SKM-1 treated with dmso at 0.1 percent for 144 hours (cell line): Measurements from ENCODE around the gene NUP35.

Experiments
- DNase-seq: peaks from one replicate; lab custom pipeline; 2025; ENCODE audit not compliant: unreplicated experiment; lab: John Stamatoyannopoulos, UW

Gene NUP35, protein sequence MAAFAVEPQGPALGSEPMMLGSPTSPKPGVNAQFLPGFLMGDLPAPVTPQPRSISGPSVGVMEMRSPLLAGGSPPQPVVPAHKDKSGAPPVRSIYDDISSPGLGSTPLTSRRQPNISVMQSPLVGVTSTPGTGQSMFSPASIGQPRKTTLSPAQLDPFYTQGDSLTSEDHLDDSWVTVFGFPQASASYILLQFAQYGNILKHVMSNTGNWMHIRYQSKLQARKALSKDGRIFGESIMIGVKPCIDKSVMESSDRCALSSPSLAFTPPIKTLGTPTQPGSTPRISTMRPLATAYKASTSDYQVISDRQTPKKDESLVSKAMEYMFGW

DNA sequence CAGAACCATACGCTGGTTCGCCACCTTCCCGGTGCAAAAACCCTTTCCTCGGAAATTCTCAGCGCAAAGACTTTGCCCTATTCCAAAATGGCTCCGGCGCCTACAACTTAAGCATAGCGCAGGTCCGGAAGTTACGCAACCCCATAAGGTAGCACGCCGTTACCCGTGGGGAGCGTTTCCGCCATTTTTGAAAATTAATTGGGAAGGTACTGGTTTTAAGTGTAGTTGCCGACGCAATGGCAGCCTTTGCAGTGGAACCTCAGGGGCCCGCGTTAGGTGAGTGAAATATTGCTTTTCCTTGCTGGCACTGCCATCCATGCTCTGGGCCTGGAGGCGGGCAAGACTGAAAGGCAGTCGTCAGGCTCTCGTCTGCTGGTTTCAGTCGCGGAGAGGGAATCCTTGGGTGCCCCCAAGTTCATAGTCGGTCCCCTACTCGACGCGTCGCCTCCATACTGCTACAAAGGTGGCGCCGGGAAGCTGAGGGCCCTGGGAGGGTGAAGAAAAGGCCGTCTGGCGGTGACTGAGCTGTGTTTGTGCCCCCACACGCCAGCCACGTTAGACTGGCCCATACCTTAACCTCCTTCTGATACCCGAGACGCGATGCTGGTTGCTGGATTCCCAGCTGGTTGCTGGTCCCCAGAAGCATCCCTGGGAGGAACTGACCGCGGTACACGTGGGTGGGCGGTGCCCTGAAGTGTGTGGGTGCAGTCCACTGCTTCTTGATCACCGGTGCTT is at the start of gene NUP35:
Gene NUP35, plus strand, starts transcription at position 222 of the 735 bp plus-strand sequence. Its CDS starts 15 bp downstream, at position 237.
- DNase-seq: peak; percentile 75

DNA sequence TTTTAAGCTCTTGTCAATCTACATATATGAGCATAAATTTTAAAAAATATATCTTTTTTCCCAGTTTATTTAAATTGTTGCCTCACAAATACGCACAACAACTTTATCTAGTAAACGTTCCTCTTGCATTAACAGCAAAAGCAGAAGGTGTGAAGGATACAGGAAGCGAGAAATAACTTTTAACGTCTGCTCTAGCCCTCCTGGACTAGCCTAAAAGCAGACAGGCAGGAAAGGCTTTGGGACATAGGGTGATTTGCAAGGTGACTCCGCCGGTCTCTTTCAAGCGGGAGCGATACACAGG is 46.1 kb upstream of the NUP35 start:
- DNase-seq: no peak

DNA sequence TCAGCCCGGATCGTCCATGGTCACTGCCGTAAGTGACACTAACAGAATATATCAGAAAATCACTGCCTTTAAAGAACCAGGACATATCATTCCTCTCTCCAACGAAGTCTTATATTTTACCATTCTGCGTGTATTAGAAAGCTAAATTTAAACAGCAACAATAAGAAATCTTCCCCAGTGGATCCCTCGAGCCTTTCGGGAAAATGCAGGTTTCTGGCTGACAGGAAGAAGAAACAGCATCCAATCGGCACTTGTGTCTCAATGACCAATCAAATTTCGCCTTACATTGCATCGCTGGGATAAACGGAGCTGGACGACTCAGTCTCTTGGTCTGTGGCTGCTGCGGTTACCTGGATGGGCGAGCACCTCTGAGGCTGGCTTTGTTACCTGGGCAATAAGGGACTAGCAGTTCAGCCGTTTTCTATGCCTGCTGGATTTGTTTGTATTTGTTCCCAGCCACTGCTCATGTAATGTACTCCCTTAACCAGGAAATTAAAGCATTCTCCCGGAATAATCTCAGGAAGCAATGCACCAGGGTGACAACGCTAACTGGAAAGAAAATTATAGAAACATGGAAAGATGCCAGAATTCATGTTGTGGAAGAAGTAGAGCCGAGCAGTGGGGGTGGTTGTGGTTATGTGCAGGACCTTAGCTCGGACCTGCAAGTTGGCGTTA is 45.6 kb upstream of the NUP35 start, which contains the start of gene DUSP19:
Gene DUSP19, plus strand, starts transcription at position 284 of the 675 bp plus-strand sequence. Its CDS starts 187 bp downstream, at position 471.
- peak; percentile 80 for DNase-seq

DNA sequence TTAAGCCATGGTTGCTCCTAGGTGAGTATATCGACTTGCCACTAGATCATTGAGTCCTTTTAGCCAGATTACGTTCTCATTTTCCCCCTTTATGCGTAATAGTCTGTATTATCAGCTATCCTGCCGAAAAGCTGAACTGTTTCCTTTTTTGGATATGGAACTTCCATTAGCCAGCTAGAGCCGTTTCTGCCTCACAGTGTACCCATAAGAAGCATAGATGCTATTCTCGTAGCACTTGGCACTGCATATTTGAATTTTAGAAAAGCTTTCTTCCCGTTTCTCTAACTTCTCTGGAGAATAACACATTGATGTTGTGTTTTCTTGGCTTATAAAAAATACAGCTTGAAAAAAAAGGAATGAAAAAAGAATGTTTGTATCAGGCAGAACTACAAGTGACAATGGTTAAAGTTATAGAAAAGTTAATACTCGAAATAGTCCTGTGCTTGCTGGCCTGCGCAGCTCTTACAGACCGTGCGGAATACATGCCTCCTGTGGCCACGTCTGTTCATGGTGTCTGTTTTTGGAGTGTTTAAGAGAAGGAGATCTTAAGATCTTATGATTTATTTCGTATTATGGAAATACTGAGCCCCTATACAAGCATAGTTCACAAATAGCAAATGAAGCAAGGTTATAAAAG is 45.0 kb upstream of the NUP35 start:
- DNase-seq: no peak

DNA sequence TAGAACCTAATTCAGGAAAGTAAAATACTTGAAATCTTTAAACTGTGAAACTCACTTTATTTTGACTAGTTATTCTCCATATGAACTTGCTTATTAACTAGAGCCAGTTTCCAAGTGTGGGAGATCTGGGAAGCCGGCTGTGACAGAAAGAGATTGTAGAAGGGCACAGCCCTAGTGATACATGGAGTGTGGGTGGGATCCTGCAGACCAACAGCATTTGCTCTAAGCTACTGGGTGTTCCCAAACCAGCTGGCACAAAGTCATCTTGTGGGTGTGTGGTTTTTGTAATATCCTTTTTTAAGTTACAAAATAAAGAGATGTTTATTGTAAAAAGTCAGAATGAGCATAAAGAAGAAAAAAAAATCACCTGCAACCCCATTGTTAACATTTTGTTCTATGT is 42.3 kb upstream of the NUP35 start:
- no peak for DNase-seq

DNA sequence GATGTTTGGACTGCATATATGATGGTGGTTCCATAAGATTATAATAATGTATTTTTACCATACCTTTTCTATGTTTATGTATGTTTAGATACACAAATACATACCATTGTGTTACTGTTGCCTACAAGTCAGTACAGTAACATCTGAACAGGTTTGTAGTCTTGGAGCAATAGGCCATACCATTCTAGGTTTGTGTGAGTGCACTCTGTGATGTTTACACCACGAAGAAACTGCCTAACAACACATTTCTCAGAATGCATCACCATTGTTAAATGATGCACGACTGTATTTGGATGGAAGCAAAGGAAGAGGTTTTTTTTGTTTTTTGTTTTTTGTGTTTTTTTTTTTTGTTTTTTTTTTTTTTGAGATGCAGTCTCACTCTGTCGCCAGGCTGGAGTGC is 36.2 kb upstream of the NUP35 start:
- DNase-seq: no peak

DNA sequence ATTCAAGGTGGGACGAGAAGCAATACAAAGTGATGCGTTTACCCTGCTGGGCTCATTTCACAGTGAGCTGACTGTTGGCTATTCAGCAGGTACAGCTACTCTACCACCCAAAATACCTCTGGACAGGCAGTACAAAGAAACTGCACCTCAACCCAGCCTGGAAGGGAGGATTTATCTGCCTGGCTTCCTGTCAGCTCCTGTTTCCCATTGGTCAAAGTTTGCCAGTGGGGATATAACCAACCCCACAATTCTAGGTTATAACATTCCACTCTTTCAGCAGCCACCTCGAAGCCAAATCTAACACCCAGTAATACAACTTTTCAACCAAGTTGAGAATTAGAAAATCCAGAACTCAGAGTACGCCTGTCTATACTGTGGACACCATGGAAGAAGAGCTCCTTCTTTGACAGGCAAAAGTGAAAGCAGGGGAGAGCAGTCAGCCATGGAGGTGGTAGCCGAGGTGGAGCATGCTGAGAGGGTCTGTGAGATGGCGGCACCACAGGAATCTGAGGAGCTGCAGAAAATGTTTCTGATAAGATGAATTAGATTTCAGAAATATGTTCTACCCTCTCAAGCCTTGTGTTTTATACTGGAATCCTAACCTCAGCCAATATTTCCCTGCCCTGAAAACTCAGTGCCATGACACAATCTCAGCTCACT is 34.9 kb upstream of the NUP35 start:
- no peak for DNase-seq

DNA sequence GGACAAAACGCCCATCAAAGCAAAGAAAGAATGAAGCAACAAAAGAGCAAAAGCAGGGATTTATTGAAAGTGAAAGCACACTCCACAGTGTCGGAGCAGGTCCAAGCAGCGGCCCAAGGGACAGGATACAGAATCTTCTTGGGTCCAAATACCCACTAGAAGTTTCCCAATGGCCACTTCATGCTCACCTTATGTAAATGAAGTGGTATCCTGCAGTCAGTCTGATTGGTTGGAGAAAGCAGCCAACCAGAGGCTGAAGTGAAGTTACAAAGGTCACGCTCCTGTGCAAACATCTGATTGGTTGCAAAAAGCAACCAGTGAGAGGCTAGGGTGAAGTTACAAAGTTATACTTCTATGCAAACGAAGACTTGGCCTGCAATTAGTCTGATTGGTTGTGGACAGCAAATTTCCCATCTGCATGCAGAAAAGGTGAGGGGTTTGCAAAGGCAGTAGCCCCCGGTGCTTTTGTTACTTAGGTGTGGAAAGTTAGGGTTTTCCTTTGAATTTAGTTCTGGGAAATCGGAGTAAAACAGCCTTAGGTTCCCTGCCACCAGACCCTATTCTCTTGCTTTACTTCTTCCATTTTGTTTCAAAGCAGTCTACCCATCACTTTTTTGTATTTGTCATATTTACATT is 32.8 kb upstream of the NUP35 start:
- no peak for DNase-seq

DNA sequence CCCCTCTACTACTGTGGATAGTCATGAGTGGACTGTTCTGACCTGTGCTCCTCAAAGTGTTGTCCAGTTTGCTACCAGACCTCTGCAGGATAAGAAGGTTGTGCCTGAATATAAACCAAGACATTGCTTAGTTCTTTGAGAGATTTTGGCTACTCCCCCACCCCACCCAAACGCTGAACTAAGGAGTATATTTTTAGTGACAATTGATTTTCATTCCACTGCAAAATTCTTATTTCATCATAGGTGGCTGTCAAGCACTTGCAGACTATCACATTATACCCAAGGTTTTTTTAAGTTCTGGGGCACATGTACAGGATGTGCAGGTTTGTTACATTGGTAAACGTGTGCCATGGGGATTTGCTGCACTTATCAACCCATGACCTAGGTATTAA is 32.3 kb upstream of the NUP35 start:
- no peak for DNase-seq

DNA sequence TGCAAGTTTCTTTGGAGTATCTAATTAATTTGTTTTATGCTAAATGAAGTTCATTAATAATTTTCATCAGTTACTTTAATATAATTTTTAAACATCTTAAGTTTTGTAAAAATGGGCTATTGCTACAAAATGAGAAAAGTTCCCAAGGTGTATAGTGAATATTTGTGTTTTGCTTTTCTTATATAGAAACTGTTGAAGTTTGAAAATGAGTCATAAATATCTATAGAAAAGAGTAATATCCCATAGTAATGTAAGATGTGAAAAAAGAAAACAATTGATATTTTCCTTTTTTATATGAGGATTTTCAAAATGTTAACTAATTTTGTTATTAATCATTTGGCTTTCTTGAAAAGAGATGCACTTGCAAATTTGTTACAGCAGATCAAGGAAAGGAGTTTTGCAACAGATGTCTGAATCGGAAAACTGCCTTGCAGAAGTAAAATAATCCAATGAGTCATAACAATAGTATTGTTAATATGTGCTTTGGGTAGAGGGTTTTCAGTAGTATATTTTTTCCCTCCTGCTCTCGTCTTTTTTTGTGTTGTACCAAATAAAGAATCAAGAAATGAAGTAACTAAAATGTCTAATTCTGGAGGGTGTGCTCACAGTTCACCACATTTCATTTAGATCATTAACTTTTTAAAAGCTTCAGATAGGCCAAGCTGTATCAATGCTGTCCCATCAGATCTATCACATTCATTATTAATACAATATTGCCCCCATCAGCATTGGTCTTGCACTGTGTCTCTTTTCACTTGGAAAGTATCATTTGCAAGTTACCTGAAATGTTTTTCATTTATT is 30.2 kb upstream of the NUP35 start:
- DNase-seq: no peak

DNA sequence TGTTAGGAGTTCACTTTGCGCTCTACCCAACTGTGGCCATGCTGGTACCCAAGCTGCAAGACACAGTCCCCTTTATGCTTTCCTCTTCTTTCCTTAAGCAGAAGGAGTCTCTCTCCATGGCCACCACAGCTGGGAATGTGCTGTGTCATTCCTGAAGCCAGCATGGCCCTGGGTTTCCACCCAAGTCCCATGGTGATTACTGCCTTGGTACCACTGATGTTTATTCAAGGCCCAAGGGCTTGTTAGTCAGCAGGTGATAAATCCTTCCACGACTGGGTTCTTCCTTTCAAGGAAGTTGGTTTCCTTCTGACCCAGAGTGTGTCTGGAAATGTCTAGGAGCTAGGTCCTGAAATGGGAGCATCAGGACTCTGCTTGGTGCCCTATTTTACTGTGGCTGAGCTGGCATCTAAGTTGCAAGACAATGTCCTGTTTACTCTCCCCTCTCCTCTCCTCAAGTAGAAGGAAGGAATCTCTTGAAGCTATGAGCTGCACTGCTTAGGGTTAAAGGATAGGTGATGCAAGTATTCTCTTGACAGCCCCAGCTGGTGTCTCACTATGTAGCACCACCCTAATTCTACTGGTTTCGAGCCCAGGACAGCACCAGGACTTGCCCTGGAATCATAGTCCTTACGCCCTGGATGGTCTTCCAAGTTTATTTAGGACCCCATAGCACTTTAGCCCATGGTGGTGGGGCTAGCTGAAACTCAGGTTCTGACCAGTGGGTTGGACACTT is 18.7 kb upstream of the NUP35 start:
- DNase-seq: no peak

DNA sequence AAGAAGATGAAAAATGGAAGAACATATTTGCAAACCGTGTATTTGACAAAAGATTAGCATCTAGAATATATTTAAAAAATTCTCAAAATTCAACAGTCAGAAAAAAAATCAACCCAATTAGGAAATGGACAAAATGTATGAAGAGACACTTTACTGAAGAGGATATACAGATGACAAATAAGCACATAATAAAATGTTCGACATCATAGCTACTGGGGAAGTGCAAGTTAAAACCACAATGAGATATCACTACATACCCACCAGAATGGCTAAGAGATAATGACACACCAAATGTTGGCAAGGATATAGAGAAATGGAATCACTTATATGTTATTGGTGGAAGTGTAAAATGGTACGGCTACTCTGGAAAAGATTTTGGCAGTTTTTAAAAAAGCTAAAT is 11.7 kb upstream of the NUP35 start:
- DNase-seq: no peak

DNA sequence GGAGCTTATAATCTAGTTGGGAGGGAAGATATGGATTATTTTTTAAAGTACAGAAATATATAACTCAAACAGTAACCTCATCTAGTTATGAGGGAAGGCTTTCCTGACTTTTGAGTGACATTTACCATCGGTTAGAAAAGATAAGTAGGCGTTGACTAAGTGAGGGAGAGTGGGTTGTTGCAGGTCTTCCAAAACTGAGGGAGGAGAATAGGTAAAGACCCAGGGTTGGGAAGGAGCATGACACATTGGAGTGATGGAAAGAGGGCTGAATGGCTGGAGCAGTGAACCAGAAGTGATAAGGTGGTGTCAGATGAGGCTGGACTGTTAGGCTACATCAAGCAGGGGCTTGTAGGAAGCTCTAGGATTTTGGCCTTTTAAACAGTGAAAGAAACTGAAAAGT is 10.6 kb upstream of the NUP35 start:
- no peak for DNase-seq

DNA sequence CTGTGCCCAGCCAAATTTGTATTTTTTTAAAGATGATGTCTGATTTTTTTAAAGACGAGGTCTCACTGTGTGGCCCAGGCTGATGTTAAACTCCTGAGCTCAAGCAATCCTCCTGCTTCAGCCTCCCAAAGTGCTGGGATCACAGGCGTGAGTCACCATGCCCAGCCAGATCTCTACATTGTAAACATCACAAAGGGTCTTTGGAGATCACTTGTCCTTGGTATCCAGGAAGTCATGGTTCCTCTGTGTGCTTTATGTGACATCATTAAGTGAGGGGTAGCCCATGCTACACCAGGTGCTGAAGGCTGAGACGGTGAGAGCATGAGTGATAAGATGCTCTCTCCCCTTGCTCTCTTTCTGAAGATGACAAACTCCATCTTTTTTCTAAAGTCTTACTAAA is 7.0 kb upstream of the NUP35 start:
- DNase-seq: no peak

DNA sequence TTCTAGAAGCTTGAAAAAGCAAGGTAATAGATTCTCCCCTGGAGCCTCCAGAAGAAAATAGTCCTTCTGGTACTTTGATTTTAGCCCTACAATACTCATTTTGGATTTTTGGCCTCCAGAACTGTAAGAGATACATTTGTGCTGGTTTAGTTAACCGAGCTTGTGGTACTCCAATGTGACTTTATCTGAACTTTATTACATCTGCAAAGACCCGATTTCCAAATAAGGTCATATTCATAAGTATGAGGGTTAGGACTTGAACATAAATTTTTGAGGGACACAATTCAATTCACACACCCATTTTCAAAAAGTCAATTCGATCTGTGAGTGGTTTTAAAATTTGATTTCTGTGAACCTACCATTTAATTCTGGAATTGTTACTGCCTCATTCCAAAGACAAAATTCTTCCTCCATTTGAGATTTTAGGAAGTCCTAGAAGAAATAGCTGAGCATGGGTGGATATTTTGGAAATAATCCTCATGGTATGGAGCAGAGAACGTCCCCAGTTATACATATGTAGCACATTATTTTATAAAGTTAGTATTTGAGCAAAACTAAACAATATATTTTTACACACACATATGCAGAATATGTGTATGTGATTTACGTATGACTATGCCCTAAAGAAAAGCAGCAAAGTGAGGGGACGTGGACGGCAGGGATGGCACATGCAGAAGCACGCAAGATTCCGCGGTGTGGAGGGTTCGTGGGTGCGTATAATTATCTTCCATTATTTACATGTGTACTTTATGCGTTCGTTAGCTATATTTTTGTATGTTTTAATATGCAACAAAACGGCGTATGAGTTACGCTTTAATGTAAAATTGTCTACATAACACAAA is 905 bp upstream of the NUP35 start:
- no peak for DNase-seq

DNA sequence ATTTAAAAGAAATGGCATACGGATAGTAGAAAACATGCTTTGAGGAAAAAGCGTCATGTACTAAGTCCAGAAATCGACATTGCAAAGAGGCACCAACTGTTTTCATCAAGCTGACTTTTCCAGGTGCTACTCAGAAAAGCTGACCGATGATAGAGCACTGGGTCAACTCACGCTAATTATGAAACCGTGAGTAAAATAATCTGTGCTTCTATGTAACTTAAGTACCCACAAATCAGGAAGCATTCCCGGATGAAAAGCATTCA is 353 bp upstream of the NUP35 start:
- no peak for DNase-seq

DNA sequence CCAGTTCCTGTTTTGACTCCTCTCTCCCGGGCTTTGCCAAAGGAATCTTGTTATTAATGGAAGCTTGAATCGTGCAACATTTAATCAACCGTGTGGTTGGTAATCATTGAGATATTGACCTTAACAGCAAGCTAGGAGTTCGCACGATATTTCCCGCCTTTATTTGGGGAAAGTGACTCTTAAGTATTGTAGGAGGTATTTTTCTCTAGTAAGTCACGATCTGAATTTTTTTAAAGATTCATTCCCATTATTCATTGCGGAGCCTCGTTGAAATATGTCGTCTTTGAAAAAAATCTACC is 663 bp downstream of the NUP35 start:
- DNase-seq: no peak

DNA sequence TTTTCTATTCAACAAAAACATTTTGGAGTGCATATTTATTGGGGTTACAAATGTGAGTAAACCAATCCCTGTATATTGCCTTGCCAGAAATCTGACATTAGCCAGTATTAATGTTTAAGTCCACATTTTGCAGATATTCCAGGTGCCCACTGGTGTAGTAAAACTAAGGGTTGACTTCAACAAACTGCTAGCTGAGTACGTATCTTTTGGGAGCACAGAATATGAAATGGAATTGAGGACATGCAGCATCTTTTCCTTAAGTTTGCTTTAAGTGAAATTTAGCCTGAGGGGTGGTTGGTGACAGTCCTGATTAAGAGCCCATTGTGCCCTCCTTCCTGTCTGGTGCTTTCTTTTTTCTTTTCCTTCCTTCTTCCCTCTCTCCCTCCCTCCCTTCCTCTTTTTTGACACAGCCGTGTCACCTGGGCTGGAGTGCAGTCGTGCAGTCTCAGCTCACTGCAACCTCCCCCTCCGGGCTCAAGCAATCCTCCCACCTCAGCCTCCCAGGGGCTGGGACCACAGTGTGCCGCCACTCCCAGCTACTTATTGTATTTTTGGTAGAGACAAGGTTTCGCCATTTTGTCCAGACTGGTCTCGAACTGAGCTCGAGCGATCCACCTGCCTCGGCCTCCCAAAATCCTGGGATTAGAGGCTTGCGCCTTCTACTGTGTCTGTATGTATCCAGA is 1.6 kb downstream of the NUP35 start:
- no peak for DNase-seq
